ENCODE data around the gene RGS9.
"Not testable (repeated sequence)": the region's sequence is repeated elsewhere in the genome, so short reads cannot be mapped to it uniquely, and the experiment has no call there.

Gene RGS9

DNA sequence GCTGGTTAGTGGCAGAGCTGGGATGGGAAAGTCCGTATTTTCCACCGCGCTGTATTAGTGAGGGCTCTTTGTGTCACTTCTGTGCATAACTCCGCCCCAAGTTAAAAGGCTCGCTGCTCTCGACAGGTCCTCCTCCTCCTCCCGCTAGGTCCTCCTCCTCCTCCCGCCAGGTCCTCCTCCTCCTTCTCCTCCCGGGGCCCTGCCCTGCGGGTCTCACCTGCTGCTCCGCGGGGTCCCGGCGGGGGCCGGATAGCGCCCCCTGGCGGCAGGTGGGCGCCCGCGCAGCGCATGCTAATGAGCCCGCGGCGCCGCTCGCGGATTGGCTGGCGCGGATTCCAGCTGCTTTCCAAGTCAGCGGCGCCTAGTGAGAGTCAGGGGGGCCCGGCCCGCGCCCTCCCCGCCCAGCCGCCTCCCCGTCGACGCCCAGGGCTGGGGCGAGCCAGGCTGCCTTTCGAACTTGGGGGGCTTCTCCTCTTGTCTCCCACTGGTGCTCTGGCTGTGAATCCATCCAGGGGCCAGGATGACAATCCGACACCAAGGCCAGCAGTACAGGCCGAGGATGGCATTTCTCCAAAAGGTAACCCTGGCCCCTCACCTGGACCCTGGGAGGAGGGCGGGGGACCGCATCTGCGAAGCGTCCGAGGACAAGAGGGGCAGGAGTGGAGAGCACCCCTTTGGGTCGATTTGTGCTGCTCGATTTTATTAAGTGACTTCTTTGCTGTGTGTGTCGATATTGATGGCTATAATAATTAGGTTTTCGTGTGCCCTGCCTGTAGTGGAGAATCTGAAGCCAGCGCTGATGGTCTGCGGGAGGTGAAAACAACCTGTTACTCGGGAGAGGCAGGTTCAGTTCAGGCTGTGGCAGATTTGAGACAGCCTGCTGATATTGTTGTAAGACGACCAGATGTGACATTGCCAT lies at the start of gene RGS9:
Gene RGS9 (plus strand): TSS at position 350 of the 919 bp plus-strand sequence. CDS start 171 bp downstream, at position 521.
- peak; percentile 86 for DNase-seq

DNA sequence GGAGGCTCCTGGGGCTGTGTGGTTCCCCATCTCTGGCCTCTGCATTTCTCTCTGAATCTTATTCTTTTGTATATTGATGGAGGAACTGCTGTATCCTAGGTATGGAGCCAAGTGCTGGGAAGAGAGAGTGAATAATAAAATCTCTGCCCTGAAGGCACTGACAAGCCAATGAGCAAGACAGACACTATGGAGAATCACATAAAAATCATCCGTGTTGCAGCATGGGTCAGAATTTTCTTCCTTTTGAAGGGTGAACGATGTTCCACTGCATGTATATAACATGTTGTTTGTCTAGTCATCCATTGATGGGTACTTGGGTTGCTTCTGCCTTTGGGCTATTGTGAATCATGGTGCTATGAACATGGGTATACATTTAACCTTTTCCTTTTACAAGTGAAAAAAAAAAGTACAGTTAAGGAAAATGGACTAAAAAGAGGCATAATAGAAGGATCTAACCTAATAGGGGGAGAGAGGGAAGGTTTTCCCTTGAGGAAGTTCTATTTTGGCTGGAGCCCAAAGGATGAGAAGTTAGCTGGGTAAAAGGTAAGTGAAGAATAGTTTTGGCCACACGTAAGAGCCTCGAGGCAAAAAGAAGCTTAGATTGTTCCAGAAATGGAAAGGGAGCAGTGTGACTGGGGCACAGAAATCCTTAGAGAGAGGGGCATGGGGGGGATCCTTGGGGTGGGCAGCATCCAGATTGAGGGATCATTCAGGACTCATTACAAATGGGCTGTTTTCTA lies 48.4 kb upstream of the RGS9 start:
- DNase-seq = no peak

DNA sequence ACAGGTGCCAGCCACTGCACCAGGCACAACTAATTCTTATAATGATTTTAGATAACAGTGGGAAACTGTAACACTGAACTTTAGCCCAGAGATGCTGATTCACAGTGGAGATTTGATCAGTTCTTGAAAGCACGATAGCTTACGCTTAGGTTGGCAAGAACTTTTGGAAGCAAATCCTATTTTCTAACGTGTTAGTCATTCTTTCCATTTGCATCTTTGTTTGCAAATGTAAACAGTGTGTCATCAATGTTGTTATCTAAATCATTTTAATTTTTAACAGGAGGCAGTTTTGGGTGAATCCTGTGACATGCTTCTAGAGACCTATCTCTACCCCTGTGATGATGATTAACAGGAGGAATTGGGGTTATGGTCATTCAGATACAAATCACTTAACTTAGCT lies 44.9 kb upstream of the RGS9 start:
- no peak for DNase-seq

DNA sequence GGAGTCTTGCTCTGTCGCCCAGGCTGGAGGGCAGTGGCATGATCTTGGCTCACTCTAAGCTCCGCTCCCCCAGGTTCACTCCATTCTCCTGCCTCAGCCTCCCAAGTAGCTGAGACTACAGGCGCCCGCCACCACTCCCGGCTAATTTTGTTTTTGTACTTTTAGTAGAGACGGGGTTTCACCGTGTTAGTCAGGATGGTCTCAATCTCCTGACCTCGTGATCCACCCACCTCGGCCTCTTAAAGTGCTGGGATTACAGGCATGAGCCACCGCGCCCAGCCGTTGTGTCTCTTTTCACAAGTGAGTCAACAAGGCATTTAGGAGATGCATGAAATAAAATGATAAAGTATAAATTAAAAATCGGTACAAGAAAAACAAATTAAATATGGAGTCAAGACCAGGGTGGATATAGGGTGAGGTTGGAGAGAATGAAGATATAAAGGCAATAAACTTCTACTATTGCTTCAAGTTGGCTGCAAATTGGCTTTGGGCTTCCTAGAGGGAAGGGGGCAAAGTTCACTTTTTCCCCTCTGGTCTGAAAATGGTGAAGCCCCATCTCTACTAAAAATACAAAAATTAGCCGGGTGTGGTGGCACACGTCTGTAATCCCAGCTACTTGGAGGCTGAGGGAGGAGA lies 44.3 kb upstream of the RGS9 start:
- not testable (repeated sequence) for DNase-seq

DNA sequence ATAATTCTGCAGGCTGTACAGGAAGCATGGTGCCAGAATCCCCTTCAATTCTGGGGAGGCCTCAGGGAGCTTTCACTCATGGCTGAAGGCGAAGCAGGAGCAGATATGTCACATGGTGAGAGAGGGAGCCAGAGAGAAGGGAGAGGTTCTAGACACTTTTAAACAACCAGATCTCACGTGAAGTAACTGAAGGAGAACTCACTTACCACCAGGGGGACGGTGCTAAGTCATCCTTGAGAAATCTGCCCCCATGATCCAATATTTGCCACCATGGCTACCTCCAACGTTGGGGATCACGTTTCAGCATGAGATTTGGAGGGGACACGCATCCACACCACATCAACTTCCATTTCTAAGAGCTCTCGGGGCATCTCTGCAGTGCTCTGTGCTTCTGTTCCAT lies 43.2 kb upstream of the RGS9 start:
- DNase-seq = no peak

DNA sequence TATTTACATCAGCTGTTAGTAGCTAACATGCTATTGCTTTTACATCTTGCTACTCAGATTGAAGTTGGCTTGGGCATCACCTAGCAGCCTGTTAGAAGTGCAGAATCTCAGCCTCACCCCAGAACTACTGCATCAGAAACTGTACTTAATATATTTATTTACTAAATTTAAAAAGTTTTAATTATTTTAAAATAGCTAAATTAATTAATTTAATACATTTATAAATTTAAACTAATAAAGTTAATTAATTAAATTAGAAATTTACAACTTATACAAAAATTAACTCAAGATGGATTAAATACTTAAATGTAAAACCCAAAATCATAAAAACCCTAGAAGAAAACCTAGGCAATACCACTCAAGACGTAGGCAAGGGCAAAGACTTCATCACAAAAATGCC lies 41.7 kb upstream of the RGS9 start:
- no peak for DNase-seq

DNA sequence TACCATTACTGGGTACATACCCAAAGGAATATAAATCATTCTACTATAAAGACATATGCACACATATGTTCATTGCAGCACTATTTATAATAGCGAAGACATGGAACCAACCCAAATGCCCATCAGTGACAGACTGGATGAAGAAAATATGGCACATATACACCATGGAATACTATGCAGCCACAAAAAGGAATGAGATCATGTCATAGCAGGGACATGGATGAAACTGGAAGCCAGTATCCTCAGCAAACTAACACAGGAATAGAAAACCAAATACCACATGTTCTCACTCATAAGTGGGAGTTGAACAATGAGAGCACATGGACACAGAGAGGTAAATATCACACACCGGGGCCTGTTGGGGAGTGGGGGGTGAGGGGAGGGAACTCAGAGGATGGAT lies 40.8 kb upstream of the RGS9 start:
- not testable (repeated sequence) for DNase-seq

DNA sequence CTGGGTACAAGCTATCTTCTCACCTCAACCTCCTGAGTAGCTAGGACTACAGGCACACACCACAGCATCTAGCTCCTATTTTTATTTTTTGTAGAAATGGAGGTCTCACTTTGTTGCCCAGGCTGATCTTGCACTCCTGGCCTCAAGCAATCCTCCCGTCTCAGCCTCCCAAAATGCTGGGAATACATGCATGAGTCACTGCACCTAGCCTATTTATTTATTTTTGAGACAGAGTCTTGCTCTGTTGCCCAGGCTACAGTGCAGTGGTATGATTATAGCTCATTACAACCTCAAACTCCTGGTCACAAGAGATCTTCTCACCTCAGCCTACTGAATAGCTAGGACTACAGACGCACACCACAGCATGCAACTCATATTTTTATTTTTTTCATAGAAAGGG lies 40.1 kb upstream of the RGS9 start:
- no peak for DNase-seq

DNA sequence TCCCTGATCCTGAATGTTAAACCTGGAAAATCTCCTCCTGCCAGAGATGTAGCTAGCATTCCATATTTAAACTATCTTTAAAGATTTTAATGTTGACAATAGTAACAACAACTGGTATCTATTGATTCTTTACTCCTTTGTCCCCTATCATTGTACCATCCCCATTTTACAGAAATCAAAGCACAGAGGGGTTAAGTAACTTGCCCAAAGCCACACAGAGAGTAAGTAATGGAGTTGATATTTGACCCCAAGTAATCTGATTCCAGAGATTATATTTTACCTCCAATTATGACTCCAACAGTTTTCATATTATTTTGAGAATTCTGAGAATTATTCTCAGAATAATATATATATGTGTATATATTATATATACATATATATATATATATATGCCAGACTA lies 37.7 kb upstream of the RGS9 start:
- no peak for DNase-seq

DNA sequence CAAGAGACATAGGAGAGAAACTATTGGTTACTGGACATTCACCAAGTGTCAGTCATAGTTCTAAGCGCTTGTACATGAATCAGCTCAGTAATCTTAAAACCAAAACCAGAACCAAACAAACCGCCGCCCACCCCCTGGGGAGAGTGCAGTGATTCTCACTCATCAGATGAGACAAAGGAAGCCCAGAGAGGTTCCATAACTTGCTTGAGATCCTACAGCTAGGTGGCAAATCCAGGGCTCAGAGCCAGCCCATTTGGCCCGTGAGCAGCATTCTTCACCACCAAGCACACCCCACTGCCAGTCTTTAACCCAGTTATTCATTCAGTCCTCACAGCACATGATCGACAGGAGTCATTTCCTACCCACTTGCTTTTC lies 37.2 kb upstream of the RGS9 start:
- DNase-seq = no peak

DNA sequence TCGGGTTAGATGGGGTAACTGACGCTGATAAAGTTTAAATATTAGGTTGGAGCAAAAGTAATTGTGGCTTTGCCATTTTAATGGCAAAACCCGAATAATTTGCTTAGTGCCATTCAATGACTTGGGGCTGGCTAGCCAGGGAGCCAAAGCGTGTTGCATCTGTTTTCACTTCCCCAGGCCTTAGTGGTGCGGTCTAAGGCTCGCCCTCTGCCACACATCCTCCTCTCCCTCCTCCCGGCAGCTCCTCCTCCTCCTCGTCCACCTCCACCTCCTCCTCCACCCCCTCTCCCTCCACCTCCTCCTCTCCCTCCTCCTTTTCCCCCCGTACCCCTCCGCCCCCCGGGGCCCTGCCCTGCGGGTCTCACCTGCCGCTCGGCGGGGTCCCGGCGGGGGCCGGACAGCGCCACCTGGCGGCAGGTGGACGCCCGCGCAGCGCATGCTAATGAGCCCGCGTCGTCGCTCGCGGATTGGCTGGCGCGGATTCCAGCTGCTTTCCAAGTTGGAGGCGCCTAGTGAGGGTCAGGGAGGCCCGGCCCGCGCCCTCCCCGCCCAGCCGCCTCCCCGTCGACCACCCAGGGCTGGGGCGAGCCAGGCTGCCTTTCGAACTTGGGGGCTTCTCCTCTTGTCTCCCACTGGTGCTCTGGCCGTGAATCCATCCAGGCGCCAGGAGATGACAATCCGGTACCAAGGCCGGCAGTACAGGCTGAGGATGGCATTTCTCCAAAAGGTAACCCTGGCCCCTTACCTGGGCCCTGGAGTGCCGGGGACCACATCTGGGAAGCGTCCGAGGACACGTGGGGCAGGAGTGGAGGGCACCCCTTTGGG lies 36.6 kb upstream of the RGS9 start:
- DNase-seq = peak; percentile 90

DNA sequence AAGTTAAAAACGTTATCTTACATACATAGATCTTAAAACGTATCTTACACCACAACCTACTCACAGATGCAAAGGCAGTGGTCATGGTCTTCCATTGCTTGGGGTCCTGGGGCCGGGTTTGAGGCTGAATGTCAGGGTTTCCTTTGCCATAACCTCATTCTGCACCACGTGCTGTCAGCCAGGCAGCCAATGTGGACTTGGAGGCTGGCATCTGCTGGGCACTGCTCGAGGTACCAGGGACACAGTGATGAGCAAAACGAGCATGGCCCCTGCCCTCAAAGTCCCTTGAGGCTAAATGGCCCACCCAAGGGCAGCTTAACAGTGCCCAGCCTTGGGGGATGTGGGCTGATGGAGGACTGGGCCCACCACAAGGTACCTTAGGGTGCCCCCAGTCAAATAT lies 35.8 kb upstream of the RGS9 start:
- no peak for DNase-seq

DNA sequence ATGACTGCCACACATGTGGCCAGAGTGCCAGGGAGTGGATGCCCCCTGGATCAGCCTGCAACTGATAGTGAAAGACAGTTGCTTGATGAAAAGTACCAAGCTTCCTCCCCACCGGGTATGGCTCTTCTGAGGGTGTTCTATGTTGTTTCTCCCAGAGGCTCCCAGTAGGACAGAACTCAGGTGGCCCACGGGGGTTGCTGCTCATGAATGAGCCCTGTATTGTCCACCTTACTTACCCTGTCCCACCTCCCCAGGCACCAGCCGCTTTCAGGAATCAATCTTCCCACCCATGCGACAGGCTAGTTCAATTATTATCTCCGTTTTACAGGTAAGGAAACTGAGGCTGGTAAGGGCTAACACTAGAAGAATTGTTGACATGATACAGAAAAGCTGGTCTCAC lies 34.9 kb upstream of the RGS9 start:
- DNase-seq = no peak

DNA sequence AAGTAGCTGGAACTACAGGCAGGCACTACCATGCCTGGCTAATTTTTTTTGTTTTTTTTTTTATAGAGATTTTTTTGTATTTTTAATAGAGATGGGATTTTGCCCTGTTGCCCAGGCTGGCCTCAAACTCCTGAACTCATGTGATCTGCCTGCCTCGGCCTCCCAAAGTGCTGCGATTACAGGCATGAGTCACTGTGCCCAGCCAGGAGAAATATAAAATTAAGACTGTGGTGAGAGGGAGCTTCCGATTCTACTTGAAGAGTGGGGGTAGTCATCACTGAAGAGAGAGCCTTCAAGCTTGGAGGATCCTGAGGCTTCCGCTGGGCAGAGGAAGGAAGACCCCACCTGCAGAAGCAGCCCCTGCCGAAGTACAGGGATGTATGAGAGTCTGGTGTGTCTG lies 34.4 kb upstream of the RGS9 start:
- no peak for DNase-seq

DNA sequence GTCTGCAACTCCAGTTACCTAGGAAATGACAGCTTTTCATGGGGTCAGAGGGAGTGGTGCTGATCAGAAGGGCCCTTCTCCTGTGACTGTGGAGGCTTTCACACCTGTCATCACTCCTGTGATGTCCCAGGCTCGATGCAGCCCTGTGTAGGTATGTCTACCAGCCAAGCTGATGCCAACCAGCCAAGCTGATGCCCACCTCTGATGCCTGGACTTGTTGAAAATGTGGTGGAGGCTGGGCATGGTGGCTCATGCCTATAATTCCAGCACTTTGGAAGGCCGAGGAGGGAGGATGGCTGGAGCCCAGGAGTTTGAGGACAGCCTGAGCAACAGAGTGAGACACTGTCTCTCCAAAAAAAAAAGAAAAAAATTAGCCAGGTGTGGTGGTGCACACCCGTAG lies 33.7 kb upstream of the RGS9 start:
- DNase-seq = no peak

DNA sequence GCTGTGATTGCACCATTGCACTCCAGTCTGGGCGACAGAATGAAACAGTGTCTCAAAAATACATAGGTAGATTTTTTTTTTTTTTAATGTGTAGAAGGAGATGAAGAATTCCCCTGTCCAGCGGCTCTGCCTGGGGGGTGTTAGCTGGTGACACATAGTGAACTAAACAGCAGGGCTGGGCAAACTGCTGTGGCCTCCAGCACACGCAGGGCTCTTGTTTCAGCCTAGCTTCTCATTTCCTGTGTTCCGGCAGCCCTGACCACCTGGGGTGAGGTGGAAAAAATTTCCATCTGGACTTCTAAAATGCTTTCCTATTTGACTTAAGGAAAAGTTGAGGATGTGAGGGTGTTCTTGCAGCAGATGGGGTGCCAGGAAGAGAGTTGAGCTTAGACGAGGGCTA lies 33.3 kb upstream of the RGS9 start:
- DNase-seq = no peak

DNA sequence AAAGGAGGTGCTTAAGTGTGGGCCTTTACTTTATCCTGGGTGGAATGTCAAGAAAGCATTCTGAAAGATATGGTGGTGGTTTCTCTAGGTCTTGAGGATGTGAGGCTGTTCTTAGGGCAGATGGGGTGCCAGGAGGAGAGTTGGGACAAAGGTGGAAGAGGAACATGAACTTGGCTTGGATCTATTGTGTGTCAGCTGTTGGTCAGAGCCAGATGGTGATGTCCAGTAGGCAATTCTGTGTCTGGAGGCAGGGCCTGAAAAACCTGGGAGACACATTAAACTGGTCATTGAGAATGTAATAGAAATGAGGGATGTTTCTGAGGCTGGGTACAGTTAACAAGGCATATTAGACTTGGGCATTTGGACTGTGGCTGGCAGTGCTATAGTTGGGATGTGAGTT lies 32.6 kb upstream of the RGS9 start:
- DNase-seq = no peak

DNA sequence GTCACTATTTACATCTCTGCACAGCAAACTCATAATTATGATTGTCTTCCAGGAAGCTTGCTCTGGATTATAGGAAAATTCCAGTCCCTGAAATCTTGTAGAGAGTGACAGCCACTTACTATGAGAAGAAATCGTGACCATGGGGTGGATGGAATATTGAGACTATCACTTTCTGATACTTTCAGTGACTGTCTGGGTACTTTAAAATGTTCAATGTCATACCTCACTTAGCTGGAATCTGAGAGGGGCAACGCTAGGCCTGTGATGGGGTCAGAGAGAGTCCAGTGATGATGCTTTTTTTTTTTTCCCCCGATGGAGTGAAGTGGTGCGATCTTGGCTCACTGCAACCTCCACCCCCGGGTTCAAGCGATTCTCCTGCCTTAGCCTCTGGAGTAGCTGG lies 32.2 kb upstream of the RGS9 start:
- DNase-seq = no peak

DNA sequence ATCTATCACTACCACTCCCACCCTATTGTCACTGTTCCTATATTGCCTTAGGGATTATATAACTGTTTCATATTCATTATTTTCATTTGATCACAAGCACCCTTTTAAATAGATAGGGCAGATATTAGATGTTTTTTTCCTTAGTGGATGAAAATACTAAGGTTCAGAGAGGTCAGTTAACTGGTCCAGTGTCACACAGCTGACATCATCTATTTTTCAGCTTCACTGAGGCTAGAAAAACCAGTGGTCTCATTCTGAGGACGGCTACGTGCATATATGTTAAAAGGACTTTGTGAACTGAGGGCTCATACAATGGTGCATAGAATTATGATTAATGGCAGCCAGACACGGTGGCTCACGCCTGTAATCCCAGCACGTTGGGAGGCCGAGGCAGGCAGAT lies 29.0 kb upstream of the RGS9 start:
- DNase-seq = no peak

DNA sequence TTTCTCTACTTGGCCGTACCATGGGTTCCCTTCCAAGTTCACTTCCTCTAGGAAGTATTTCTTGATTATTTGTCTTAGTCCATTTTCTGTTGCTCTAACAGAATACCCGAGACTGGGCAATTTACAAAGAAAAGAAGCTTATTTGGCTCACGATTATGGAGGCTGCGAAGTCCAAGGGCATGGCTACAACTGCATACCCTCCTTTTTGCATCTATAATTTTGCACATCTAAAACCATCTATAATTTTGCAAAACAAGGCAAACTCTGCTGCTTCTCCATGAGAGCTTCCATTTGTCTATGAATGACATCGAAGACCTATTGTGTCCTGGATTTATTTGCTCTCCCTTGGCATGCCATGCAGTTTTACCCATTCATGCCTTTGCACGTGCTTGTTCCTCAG lies 27.6 kb upstream of the RGS9 start:
- no peak for DNase-seq

DNA sequence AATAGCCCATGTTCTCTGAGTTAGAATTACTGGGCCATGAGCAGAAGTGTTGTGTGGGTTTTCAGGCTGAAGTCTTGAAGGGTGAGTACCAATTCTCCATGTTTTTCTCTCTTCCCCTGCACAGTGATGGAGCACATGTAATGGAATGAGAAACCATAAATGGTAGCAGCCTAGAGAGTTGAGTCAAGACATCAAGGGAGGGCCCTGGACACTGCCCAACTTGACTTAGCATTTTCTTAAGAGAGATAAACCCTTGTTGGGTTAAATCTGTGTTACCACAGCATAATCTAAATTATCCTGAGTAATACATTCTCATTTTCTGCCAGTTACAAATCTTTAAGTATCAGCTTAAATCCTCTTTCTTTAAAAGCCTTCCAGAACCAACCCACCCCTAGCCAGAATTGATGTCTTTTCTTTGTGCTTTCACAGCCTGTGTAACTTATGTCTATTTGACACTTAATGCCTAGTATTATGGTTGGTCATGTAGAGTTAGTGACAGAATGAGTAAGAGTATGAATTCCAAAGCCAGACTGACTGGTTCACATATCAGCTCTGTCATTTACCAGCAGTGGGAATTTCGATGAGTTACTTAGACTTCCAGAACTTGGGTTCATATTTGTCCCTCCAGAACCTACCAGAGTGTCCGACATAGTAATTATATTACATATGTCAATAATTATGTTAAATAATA lies 27.0 kb upstream of the RGS9 start:
- DNase-seq = no peak

DNA sequence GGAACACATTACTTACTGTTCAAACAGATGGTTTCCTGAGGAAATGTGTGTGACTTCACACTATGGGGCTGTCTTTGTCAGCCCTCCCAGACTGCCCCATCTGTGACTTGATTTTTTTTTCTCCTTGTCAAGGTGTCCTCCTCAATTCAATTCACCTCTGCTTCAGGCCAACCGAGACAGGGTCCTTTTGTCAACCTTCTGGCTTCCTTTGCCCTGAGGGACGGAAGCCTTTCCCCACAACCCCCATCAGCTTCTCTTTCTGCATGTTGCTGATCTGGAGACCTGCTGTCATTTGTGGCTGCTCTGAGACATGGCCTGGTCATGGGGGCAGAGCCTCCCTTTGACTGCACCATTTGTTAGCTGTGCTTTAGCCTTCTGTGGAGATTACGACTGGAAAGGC lies 21.3 kb upstream of the RGS9 start:
- DNase-seq = no peak
